ENCODE measurements around the gene ASCL5.

DNA sequence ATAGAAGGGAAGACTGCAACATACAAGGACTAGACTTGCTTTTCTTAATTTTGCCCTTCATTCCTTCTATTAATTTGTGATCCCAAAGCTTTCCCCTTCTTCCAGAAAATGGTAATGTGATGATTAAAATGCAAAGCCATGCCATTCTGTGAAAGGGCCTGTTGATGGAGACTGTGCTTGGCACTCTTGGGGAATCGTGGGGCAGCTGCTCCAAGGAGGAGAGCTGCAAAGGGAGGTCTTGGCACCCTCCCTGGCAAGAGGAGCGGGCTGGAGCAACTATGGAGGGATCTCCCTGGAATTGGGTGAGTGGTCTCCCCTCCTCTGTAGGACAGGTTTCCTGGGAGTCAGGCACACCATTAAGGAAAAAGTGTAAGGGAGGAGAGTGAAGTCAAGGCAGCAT, 31.4 kb downstream of the ASCL5 start:
- TF ChIP-seq, protein P1, sequence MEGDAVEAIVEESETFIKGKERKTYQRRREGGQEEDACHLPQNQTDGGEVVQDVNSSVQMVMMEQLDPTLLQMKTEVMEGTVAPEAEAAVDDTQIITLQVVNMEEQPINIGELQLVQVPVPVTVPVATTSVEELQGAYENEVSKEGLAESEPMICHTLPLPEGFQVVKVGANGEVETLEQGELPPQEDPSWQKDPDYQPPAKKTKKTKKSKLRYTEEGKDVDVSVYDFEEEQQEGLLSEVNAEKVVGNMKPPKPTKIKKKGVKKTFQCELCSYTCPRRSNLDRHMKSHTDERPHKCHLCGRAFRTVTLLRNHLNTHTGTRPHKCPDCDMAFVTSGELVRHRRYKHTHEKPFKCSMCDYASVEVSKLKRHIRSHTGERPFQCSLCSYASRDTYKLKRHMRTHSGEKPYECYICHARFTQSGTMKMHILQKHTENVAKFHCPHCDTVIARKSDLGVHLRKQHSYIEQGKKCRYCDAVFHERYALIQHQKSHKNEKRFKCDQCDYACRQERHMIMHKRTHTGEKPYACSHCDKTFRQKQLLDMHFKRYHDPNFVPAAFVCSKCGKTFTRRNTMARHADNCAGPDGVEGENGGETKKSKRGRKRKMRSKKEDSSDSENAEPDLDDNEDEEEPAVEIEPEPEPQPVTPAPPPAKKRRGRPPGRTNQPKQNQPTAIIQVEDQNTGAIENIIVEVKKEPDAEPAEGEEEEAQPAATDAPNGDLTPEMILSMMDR (IDR thresholded peaks at IDR 0.05; ENCODE audit: low read length): no peak
- no peak for TF ChIP-seq EZH2phosphoT487 (IDR thresholded peaks at IDR 0.05; ENCODE audit: low read length)
